NCI-H226 (cell line): Measurements from ENCODE around the gene NR1I2.

ENCODE experiments used
- DNase-seq: peaks from one replicate; pipeline ENCODE4 v3.0.0-alpha.2; 2015

The NR1I2 gene

DNA sequence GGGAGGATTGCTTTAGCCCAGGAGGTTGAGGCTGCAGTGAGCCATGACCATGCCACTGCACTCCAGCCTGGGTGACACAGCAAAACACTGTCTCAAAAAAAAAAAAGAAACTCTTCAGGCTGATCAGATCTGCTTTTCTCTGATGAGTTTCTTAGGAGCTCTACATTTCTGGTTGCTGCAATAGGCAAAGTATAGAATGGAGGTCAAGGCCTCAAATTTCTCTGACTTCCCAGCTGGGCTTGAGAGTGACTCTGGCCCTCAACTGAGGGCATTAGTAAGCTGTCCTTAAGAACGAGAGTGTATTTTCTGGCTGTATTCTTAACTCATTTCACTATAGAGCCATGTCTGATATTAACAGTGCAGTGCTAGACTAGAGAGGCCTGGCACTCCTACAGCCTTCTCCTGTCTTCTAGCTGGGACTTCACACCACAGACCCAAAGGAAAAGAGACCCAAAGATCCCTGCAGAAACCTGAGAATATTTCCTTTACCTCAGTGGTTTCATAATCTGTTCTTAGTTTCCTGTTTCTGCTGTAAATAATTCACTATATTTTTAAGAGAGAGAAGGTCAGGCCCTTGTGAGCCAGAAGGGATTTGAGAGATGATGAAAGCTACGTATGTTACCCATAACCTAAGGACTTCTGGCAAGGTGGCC is 2.0 kb upstream of the NR1I2 start:
- DNase-seq, result no peak

DNA sequence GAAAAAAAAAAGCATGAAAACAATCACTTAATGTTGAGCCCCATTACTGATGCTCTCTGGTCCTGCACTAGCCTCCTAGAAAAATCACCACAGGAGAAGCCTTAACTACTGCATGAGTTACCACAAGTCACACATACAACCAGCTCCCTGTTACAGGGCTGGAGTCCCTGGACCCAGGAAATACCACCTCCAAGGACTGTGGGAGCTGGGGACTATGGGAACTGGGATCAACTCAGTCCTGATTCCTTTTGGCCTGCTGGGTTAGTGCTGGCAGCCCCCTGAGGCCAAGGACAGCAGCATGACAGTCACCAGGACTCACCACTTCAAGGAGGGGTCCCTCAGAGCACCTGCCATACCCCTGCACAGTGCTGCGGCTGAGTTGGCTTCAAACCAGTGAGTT is 559 bp downstream of the NR1I2 start:
- no peak for DNase-seq

DNA sequence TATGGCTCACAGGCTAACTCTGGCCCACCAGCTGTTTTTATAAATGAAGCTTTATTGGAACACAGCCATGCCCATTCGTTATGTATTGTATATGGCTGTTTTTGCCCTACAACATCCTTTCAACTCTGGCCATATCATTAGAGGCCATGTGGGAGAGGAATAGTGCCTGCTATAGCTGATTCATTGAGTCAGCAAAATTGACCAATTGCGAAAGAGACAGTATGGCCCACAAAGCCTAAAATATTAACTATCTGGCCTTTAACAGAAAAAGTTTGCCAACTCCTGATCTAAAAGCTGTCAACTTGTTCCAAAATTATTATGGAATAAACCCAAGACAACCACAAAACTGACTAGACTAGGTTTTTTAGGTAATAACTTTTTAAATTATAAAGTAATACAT is 1.4 kb downstream of the NR1I2 start:
- DNase-seq, result no peak

DNA sequence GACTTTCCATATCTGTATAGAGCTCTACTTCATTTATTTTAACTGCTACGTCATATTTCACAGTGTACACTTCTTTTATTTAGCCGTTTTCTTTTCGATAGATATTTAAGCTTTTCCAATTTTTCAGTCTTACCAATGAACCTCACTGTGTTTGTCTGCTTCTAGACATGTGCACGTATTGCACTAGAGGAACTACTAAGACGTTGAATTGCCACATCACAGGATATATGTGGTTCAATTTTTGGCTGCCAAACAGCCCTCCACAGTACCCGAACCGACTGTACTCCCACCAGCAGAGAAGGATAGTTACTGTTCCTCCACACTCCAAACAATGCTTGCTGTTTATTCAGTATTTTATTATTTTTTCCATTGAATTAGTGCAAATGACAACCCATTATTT is 2.0 kb downstream of the NR1I2 start:
- no peak for DNase-seq

DNA sequence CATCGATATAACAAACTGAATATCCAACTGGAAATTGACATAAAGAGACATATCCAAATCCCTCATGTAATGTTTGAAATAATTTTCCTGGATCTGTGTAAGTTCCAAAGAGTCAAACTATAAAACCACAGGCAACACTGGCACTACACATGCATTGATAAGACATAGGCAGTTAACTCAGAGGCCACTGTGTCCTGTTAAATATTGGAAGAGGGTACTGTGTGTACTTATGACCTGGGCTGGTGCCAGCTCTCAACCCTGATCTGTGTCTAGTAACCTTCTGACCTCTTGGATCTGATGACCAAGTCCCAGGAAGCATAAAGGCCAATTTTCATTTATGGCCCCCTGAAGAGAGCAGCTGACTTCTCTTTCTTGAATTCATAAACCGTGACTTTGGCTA is 4.5 kb downstream of the NR1I2 start:
- DNase-seq, result no peak

DNA sequence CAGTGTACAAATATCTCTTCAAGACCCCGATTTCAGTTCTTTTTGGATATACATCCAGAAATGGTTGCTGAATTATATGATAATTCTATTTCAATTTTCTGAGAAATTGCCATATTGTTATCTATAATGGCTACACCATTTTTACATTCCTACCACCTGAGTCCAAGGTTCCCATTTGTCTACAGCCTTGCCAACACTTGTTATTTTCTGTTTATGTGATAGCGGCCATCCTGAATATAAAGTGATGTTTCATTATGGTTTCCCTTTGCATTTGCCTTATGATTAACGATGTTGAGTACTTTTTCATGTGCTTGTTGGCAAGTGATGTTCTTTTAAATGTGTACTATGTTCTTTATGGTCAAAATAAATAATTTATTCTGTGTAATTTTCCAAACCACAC is 8.5 kb downstream of the NR1I2 start:
- no peak for DNase-seq

DNA sequence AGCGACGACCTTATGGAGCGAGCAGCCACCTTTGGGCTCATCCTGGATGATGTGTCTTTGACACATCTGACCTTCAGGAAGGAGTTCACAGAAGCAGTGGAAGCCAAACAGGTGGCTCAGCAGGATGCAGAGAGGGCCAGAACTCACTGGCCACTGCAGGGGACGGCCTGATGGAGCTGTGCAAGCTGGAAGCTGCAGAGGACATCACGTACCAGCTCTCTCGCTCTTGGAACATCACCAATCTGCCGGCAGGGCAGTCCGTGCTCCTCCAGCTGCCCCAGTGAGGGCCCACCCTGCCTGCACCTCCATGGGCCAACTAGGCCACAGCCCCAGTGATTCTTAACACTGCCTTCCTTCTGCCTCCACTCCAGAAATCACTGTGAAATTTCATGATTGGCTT is 10.4 kb downstream of the NR1I2 start:
- DNase-seq, result no peak

DNA sequence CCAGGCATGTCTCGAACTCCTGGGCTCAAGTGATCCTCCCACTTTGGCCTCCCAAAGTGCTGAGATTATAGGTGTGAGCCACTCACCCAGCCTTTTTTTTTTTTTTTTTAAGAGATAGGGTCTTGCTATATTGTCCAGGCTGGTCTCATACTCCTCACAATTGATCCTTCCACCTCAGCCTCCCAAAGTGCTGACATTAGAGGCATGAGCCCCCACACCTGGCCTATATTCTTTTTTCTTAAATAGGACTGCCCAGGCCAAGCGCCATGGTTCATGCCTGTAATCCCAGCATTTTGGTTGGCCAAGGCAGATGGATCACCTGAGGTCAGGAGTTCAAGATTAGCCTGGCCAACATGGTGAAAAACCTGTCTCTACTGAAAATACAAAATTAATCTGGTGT is 12.5 kb downstream of the NR1I2 start:
- DNase-seq, result no peak

DNA sequence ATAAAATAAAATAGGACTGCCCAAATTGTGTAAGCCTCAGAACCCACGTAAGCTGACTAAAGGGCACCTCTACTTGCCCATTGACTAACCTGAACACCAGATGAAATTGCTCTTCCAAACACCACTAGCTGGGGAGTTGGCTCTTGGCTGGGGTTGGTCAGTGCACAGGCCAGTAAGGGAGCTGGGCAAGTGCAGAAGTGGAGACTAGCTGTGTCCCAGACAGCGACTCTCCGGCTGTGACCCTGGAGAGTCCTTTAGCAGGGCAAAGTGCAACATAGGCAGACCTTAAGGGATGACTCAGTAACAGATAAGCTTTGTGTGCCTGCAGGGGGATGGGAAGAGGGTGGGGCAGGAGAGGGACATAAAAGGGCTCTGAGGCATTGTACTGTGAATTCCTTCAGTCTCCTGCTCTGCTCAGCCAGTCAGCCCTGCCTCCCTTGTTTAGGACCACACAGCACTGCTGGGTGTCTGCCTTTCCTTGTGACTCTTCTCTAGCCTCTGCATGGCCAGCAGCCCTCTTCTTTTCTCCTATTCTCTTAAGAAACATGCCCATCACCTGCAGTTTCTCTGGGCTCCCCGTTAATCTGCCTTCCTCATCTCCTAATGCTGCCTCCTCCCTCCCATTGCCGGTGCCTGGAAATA is 13.2 kb downstream of the NR1I2 start:
- no peak for DNase-seq

DNA sequence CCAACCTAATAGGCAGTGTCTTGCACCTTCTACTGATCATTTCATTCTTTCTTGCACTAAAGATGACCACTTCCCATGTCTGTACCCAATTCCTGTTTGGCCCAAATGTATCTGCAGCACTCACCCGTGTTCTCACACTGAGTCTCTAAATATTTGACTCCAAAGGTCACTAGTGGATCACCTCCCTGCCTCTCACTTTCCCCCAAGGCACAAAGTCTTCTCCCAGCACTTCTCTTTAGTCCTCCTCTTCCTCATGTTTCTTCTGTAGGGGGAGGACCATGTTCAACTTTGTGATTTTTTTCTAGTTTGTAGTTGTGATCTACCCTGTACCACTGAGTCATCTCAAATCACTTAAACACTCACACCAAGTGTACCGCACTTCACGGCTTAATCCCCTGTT is 13.9 kb downstream of the NR1I2 start:
- DNase-seq, result no peak

DNA sequence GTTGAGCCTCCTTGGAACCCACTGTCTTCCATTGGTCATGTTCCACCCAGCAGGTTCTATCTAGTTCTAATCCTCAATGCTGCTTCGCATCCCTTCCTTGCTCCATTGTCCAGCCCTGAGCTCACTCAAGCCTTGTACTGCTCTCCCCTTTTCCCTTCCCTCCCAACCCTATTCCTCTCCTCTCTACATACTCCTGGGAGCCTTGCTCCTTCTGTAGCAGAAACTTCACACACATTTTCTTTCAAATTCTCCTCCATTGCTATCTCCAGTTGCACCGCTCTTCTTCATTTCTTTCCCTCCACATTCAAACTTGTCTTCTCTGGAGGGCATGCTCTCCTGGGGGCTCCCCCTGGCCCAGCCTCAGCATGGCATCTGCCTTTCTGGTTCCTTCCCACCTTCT is 14.5 kb downstream of the NR1I2 start:
- DNase-seq, result no peak

DNA sequence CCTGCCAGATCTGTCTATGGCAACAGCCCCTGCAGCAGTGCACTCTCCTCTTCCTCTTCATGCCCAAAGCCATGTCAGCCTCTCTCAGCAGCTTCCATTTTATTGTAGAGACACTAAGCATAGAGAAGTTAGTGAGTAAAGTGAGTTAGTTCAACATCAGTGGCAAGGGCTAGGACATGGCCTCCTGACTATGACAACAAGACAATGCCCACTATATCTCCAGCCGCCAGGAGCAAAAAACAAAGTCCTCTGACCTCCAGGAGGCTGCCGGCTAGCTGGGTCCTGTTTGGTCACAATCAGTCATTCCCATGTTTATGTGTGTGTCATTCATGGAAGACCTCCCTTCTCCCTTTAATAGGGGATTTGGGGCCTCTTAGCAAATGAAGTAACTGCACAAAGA is 14.9 kb downstream of the NR1I2 start:
- DNase-seq, result no peak

DNA sequence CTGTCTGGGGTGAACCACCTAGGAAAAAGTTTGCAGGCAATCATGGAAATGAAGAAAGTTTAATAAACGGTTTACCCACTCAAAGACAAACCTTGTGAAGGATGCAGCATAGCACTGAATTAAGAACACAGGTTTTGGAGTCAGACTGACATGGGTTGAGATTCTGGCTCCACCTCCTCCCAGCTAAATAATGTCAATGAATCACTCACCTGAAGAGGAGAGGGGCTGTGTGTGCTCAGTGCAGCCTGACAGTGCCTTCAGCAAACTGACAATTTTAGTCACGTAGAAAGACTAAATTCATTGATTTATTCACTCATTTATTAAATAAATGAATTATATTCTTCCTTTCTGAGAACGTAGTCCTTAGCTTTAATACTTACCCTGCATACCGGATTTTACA is 18.9 kb downstream of the NR1I2 start:
- DNase-seq, result no peak

DNA sequence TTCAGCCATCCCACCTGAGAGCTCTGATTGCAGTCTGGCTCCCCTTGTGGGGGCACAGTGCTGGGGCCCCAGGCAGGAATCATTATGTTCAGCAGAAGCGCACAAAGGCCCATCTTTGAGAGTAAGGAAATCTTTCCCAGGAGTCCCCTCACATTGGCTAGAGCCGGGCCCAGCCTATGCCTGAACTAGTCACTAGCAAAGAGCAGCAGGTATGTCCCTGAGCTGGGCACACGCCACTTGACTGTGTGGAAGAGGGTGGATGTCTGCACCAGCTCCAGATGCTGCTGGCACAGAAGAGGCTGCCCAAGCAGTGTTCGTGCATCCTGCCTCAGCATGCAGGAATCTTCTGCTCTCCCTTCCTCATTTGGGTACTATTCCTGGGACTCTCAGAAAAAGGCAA is 26.3 kb downstream of the NR1I2 start:
- no peak for DNase-seq

DNA sequence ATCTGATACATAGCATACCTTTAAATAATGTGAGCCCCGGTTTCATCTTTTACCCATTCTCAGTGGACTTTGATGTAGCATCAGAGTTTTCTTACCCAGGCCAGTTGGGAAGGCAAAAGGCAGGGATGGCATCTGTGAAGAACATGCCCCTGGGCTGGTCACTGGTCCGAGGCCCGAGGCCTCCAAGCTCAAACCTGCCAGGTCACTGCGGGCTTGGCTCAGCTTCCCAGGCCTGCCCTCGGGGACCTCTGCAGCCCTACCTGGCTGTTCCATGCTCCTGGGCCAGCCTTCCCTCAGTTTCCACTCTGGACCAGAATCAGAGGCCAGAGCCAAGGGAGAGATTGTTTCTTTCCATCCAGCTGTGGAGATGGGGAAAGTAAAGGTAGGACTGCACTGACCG is 26.9 kb downstream of the NR1I2 start:
- DNase-seq, result no peak

DNA sequence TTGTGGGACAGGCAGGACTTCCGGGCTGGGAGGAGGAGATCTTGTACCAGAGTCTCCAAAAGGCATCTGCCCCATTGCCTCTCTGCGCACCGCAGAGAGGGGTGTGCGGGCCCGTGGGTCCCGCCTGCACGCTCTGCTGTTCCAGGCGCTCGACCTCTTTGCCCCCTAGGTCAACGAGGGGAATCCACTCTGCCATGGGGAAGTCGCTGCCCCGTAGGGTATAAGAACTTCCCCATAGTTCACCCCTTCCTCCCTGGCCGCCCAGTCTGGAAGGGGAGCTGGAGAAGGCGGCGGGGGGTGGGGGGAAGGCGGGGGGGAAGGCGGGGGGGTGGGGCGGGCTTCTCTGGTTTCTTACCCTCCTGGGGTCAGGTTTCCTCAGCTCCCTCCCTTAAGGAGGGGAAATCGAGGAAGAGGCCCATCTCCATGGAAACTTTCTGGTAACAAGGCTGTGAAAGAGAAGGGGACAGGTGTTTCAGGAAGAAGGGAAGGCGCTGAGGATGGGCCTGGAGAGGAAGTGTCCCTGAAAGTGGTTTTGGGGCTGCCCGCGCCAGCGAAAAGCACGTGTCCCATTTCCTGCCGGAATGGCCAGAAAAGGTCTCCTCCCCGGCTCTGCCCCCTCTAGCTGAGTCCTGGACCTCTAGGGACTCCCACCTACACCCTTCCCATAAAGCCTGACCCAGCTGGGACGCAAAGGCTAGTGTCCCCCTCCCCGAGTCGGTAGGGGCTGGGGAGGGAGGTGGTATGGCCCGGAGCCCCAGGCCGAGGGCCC is 27.5 kb downstream of the NR1I2 start:
- no peak for DNase-seq

DNA sequence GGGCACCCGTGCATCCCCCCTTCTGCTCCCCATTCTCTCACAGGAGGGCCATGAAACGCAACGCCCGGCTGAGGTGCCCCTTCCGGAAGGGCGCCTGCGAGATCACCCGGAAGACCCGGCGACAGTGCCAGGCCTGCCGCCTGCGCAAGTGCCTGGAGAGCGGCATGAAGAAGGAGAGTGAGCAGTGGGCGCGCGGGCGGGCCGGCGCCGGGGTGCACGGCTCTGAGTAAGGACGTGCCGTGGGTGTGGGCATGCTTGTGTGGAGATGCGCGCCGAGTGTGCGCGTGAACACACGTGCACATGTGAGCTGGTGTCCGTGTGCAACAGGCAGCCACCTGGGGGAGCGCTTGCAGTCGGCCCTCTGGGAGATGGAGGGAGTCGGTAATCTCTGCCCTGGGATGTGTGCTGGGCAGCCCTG is 28.1 kb downstream of the NR1I2 start:
- DNase-seq, result no peak

DNA sequence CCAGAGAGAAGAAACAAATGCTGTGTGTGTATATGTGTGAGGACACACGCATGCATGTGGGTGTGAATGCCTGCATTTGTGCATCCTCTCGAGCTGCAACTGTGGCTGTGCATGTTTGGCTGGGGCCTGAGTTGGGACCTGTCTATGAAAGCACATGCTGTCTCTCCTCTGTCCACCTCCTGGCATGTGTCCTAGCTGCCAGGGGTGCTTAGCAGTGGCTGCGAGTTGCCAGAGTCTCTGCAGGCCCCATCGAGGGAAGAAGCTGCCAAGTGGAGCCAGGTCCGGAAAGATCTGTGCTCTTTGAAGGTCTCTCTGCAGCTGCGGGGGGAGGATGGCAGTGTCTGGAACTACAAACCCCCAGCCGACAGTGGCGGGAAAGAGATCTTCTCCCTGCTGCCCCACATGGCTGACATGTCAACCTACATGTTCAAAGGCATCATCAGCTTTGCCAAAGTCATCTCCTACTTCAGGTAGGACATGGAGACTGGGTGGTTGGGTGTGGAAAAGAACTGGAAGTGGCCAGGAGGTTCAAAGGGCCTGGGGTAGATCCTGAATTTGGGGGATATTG is 30.7 kb downstream of the NR1I2 start:
- DNase-seq, result no peak

DNA sequence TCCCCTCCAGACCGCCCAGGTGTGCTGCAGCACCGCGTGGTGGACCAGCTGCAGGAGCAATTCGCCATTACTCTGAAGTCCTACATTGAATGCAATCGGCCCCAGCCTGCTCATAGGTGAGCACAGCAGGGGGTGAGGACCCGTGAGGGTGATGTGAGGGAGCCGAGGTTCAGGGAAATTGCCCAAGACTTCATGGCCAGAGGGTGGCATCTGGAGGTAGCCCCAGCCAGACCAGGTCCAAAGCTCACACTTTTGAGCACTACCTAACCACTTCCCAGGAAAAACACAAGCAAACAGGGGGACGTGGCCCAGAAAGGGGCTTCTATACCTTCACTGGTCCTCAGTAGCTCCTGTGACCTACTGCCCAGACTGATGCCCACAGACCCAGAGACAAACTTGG is 33.8 kb downstream of the NR1I2 start:
- DNase-seq, result no peak

DNA sequence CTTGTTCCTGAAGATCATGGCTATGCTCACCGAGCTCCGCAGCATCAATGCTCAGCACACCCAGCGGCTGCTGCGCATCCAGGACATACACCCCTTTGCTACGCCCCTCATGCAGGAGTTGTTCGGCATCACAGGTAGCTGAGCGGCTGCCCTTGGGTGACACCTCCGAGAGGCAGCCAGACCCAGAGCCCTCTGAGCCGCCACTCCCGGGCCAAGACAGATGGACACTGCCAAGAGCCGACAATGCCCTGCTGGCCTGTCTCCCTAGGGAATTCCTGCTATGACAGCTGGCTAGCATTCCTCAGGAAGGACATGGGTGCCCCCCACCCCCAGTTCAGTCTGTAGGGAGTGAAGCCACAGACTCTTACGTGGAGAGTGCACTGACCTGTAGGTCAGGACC is 35.2 kb downstream of the NR1I2 start:
- no peak for DNase-seq

DNA sequence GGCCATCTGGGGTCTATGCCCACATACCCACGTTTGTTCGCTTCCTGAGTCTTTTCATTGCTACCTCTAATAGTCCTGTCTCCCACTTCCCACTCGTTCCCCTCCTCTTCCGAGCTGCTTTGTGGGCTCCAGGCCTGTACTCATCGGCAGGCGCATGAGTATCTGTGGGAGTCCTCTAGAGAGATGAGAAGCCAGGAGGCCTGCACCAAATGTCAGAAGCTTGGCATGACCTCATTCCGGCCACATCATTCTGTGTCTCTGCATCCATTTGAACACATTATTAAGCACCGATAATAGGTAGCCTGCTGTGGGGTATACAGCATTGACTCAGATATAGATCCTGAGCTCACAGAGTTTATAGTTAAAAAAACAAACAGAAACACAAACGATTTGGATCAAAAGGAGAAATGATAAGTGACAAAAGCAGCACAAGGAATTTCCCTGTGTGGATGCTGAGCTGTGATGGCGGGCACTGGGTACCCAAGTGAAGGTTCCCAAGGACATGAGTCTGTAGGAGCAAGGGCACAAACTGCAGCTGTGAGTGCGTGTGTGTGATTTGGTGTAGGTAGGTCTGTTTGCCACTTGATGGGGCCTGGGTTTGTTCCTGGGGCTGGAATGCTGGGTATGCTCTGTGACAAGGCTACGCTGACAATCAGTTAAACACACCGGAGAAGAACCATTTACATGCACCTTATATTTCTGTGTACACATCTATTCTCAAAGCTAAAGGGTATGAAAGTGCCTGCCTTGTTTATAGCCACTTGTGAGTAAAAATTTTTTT is 35.9 kb downstream of the NR1I2 start:
- no peak for DNase-seq

DNA sequence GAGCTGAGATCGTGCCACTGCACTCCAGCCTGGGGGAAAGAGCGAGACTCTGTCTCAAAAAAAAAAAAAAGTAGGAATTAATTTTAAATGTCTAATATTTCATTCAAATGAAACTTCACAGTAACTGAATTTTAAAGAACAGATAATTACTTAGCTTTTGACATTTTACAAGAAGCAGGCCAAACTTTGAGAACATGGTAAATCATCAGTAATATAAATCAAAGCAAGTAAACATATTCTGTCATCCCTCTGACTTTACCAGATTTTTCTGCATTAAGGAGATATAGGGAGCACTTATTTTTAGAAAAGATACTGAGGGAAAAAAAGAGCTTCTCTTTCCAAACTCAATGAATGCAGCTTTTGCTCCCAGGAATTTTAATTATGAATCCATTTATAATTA is 37.0 kb downstream of the NR1I2 start:
- DNase-seq, result no peak

DNA sequence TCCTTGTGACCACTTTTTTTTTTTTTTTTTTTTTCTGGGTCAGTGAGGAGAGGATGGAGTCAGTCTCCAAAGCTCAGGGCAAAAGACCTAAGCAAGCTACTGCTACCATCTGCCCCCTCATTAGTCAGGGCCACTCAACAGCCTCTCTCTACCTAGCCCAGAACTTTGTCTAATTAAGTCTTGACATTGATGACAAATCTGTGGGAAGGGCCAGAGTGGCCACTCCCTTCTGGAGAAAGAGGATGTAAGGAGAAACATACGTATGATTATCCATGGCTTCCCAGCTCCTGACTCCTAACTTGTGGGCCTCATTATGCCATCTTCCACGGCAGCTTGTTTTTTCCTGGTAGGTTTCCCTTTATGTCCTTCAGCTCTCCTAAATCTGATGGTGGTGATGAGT is 37.9 kb downstream of the NR1I2 start:
- no peak for DNase-seq
